ENCODE results near the gene HSPA12A. TPM values are rescaled to one million over a fixed set of nuclear protein-coding genes. Genes with fewer than 3 reads are reported as not detected.

The HSPA12A gene
- polyA plus RNA-seq, 2 donors: 1.7 TPM

GRCh38 chr10:116764979-116765378 lies 22.6 kb upstream of the HSPA12A start:
- Histone ChIP-seq H3K36me3 (ENCODE audit: control insufficient read depth in 2 of 2, insufficient read depth in 2 of 2, low read length in 1 of 2) (no peaks in the 10 kb centered on the region), H3K4me3 (ENCODE audit: low read depth in 1 of 2, low read length in 2 of 2) (no peak overlapping the region), H3K9me3 (ENCODE audit: control insufficient read depth in 2 of 2, insufficient read depth in 1 of 2, low read depth in 1 of 2, low read length in 1 of 2) (no peaks in the 10 kb centered on the region), H3K4me1 (ENCODE audit: control insufficient read depth in 2 of 2, insufficient read depth in 2 of 2, low read length in 1 of 2) (peaks cover 0 to 4% of the 10 kb centered on the region in 2 donors), H3K27me3 (ENCODE audit: control insufficient read depth in 1 of 2, insufficient read depth in 2 of 2, low read length in 2 of 2) (no peaks in the 10 kb centered on the region), H3K27ac (ENCODE audit: low read depth in 2 of 2, low read length in 1 of 2) (no peak overlapping the region)

DNA sequence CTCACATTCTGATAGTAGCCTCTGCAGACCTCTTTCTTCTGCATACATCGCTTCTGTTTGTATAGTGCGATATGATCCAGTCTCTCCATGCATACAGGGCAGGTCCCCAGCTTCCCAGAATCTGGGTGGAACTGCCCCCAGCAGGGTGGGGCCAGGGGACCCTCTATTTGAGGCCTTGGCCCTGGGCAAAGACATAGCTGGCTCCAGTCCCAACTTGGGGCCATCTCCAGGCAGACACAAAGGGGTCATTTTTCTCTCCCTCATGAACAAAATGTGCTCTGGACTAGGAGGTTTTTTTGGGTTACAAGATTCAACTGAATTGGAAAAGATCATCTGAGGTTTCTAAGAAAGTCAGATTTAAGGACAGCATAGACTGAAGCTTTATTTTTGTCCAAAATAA lies 21.1 kb upstream of the HSPA12A start:
- 92 to 97% methylated on average over 2 of the region's 2 CpGs for WGBS, 2 donors
- Histone ChIP-seq H3K27ac (ENCODE audit: low read depth in 2 of 2, low read length in 1 of 2) (no peak overlapping the region), H3K4me3 (ENCODE audit: low read depth in 1 of 2, low read length in 2 of 2) (no peak overlapping the region), H3K36me3 (ENCODE audit: control insufficient read depth in 2 of 2, insufficient read depth in 2 of 2, low read length in 1 of 2) (no peaks in the 10 kb centered on the region), H3K9me3 (ENCODE audit: control insufficient read depth in 2 of 2, insufficient read depth in 1 of 2, low read depth in 1 of 2, low read length in 1 of 2) (no peaks in the 10 kb centered on the region), H3K27me3 (ENCODE audit: control insufficient read depth in 1 of 2, insufficient read depth in 2 of 2, low read length in 2 of 2) (no peaks in the 10 kb centered on the region), H3K4me1 (ENCODE audit: control insufficient read depth in 2 of 2, insufficient read depth in 2 of 2, low read length in 1 of 2) (peaks cover 0 to 4% of the 10 kb centered on the region in 2 donors)

GRCh38 chr10:116761883-116762282 lies 19.5 kb upstream of the HSPA12A start:
- Histone ChIP-seq H3K4me1 (ENCODE audit: control insufficient read depth in 2 of 2, insufficient read depth in 2 of 2, low read length in 1 of 2) (peaks cover 0 to 2% of the 10 kb centered on the region in 2 donors), H3K4me3 (ENCODE audit: low read depth in 1 of 2, low read length in 2 of 2) (no peak overlapping the region), H3K9me3 (ENCODE audit: control insufficient read depth in 2 of 2, insufficient read depth in 1 of 2, low read depth in 1 of 2, low read length in 1 of 2) (no peaks in the 10 kb centered on the region), H3K36me3 (ENCODE audit: control insufficient read depth in 2 of 2, insufficient read depth in 2 of 2, low read length in 1 of 2) (no peaks in the 10 kb centered on the region), H3K27me3 (ENCODE audit: control insufficient read depth in 1 of 2, insufficient read depth in 2 of 2, low read length in 2 of 2) (no peaks in the 10 kb centered on the region), H3K27ac (ENCODE audit: low read depth in 2 of 2, low read length in 1 of 2) (no peak overlapping the region)
- 78 to 79% methylated on average over 5 of the region's 5 CpGs for WGBS, 2 donors

- WGBS, 2 donors: 79 to 80% methylated on average over 8 of the region's 8 CpGs
- H3K4me1 ChIP-seq (ENCODE audit: control insufficient read depth in 2 of 2, insufficient read depth in 2 of 2, low read length in 1 of 2): peaks cover 0 to 4% of the 10 kb centered on the region in 2 donors
Measured at GRCh38 chr10:116760919-116761318, 18.6 kb upstream of the HSPA12A start.

DNA sequence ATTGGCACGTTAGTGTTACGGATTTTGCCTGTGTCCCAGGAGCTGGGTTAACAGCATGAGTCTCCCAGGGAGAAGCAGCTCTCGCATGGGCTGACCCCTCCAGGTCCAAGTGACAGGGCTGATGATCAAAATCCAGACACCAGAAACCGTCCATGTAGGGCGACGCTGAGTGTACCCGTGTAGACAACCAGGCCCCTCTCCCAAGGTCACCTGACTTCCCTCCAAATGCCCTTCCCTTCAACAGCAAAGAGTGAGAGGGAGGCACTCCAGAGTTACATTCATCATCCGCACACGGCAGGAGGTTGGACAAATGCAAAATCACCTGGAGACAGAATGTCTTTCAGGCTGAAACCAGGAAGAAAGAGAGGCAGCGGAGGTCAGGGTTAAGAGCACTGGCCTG lies 14.9 kb upstream of the HSPA12A start:
- H3K36me3 ChIP-seq (ENCODE audit: control insufficient read depth in 2 of 2, insufficient read depth in 2 of 2, low read length in 1 of 2): no peaks in the 10 kb centered on the region
- peaks cover 2 to 5% of the 10 kb centered on the region in 2 donors for H3K4me1 ChIP-seq (ENCODE audit: control insufficient read depth in 2 of 2, insufficient read depth in 2 of 2, low read length in 1 of 2)
- H3K9me3 ChIP-seq (ENCODE audit: control insufficient read depth in 2 of 2, insufficient read depth in 1 of 2, low read depth in 1 of 2, low read length in 1 of 2): no peaks in the 10 kb centered on the region
- no peak overlapping the region for H3K27ac ChIP-seq (ENCODE audit: low read depth in 2 of 2, low read length in 1 of 2)
- no peaks in the 10 kb centered on the region for H3K27me3 ChIP-seq (ENCODE audit: control insufficient read depth in 1 of 2, insufficient read depth in 2 of 2, low read length in 2 of 2)
- 86 to 91% methylated on average over 10 of the region's 10 CpGs for WGBS, 2 donors
- no peak overlapping the region for H3K4me3 ChIP-seq (ENCODE audit: low read depth in 1 of 2, low read length in 2 of 2)

More at GRCh38 chr10:116760919-116761318, 18.6 kb upstream of the HSPA12A start:
- H3K27ac ChIP-seq (ENCODE audit: low read depth in 2 of 2, low read length in 1 of 2): no peak overlapping the region
- H3K4me3 ChIP-seq (ENCODE audit: low read depth in 1 of 2, low read length in 2 of 2): no peak overlapping the region
- no peaks in the 10 kb centered on the region for H3K27me3 ChIP-seq (ENCODE audit: control insufficient read depth in 1 of 2, insufficient read depth in 2 of 2, low read length in 2 of 2)
- no peaks in the 10 kb centered on the region for H3K9me3 ChIP-seq (ENCODE audit: control insufficient read depth in 2 of 2, insufficient read depth in 1 of 2, low read depth in 1 of 2, low read length in 1 of 2)
- H3K36me3 ChIP-seq (ENCODE audit: control insufficient read depth in 2 of 2, insufficient read depth in 2 of 2, low read length in 1 of 2): no peaks in the 10 kb centered on the region

DNA sequence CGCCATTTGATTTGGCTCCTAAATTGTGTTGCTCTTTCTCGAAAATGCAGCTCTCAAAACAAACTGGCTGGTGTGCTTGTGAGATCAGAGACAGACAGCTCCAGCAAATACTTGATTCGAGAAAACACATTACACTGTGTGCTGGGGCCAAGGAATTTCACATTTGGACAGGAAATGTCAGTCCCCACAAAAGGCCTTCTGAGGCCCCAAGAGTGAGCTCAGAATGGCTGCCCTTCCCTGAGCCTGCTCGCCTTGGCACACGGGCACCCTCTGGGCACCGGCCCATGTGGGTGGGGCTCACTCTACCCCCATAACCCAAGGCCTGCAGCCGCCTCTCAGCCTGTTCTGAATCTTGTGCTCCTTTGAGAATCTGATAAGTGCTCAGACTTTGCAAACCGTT lies 13.9 kb upstream of the HSPA12A start:
- H3K36me3 ChIP-seq (ENCODE audit: control insufficient read depth in 2 of 2, insufficient read depth in 2 of 2, low read length in 1 of 2): no peaks in the 10 kb centered on the region
- WGBS, 2 donors: 26 to 44% methylated on average over 8 of the region's 8 CpGs
- peaks cover 2 to 5% of the 10 kb centered on the region in 2 donors for H3K4me1 ChIP-seq (ENCODE audit: control insufficient read depth in 2 of 2, insufficient read depth in 2 of 2, low read length in 1 of 2)
- no peak overlapping the region for H3K4me3 ChIP-seq (ENCODE audit: low read depth in 1 of 2, low read length in 2 of 2)
- H3K27ac ChIP-seq (ENCODE audit: low read depth in 2 of 2, low read length in 1 of 2): peak overlapping the region; percentile 7 to 21
- no peaks in the 10 kb centered on the region for H3K27me3 ChIP-seq (ENCODE audit: control insufficient read depth in 1 of 2, insufficient read depth in 2 of 2, low read length in 2 of 2)
- H3K9me3 ChIP-seq (ENCODE audit: control insufficient read depth in 2 of 2, insufficient read depth in 1 of 2, low read depth in 1 of 2, low read length in 1 of 2): no peaks in the 10 kb centered on the region

DNA sequence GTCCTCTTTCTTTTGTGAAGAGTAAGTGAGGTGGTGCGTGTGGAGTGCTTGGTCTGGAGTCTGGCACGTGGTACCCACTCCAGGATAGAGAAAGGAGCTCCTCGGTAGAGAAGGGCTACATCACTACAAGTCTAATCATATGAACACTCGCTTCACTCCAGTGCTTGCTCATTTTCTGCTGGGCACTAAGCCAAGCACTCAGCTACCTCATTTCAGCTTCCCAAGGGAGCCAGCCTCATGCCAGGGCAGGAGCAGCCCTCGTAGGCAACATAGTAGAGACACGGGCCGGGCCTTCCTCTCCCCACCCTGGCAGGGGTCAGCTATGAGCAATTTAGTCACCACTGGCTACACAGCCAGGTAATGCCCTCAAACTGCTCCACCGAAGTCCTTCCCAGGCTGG lies 11.4 kb upstream of the HSPA12A start:
- Histone ChIP-seq H3K4me3 (ENCODE audit: low read depth in 1 of 2, low read length in 2 of 2) (no peak overlapping the region), H3K27me3 (ENCODE audit: control insufficient read depth in 1 of 2, insufficient read depth in 2 of 2, low read length in 2 of 2) (no peaks in the 10 kb centered on the region), H3K27ac (ENCODE audit: low read depth in 2 of 2, low read length in 1 of 2) (no peak overlapping the region), H3K4me1 (ENCODE audit: control insufficient read depth in 2 of 2, insufficient read depth in 2 of 2, low read length in 1 of 2) (peaks cover 2 to 5% of the 10 kb centered on the region in 2 donors), H3K36me3 (ENCODE audit: control insufficient read depth in 2 of 2, insufficient read depth in 2 of 2, low read length in 1 of 2) (no peaks in the 10 kb centered on the region), H3K9me3 (ENCODE audit: control insufficient read depth in 2 of 2, insufficient read depth in 1 of 2, low read depth in 1 of 2, low read length in 1 of 2) (no peaks in the 10 kb centered on the region)
- 47 to 52% methylated on average over 8 of the region's 8 CpGs for whole genome bisulfite sequencing, 2 donors

DNA sequence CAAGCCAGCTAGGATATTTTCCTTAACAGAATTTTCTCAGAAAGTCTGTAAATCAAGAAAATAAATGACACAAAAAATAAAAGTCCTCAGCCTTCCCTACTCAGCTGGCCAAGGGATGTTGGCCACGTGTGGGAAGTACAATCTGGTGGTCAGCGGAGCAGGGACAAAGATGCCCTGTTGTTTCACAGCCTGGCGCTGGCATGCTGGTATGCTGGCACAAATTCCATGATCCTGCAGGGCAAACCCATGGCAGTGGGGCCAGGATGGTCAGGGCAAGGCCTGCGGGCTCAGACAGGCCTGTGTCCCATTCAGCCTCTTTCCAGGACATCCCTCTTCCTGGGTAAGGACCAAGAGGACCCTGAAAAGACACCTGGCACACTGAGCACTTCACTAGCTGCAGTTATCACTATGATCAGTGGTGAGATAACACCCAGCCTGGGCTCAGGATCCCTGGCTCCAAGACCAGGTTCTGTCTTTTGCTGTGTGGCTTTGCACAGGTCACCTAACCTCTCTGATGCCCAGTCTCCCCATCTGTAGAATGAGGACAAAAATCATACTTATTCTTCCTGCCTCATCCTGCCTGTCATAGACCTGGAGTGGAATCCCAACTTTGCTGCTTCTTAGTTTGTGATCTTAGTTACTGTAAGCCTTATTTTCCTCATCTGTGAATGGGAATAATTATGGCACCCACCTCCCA lies 10.8 kb upstream of the HSPA12A start:
- 77 to 83% methylated on average over 4 of the region's 4 CpGs for WGBS, 2 donors

GRCh38 chr10:116752563-116752962 lies 10.2 kb upstream of the HSPA12A start:
- Histone ChIP-seq H3K36me3 (ENCODE audit: control insufficient read depth in 2 of 2, insufficient read depth in 2 of 2, low read length in 1 of 2) (no peaks in the 10 kb centered on the region), H3K9me3 (ENCODE audit: control insufficient read depth in 2 of 2, insufficient read depth in 1 of 2, low read depth in 1 of 2, low read length in 1 of 2) (no peaks in the 10 kb centered on the region), H3K4me1 (ENCODE audit: control insufficient read depth in 2 of 2, insufficient read depth in 2 of 2, low read length in 1 of 2) (peaks cover 5 to 6% of the 10 kb centered on the region in 2 donors), H3K4me3 (ENCODE audit: low read depth in 1 of 2, low read length in 2 of 2) (no peak overlapping the region), H3K27ac (ENCODE audit: low read depth in 2 of 2, low read length in 1 of 2) (no peak overlapping the region), H3K27me3 (ENCODE audit: control insufficient read depth in 1 of 2, insufficient read depth in 2 of 2, low read length in 2 of 2) (no peaks in the 10 kb centered on the region)
- WGBS, 2 donors: 78 to 80% methylated on average over 1 of the region's 1 CpG

More for the DNA sequence above, 10.8 kb upstream of the HSPA12A start:
- no peak overlapping the region for H3K4me3 ChIP-seq (ENCODE audit: low read depth in 1 of 2, low read length in 2 of 2)
- H3K27me3 ChIP-seq (ENCODE audit: control insufficient read depth in 1 of 2, insufficient read depth in 2 of 2, low read length in 2 of 2): no peaks in the 10 kb centered on the region
- no peaks in the 10 kb centered on the region for H3K9me3 ChIP-seq (ENCODE audit: control insufficient read depth in 2 of 2, insufficient read depth in 1 of 2, low read depth in 1 of 2, low read length in 1 of 2)
- H3K4me1 ChIP-seq (ENCODE audit: control insufficient read depth in 2 of 2, insufficient read depth in 2 of 2, low read length in 1 of 2): peaks cover 5% of the 10 kb centered on the region in 2 donors
- H3K27ac ChIP-seq (ENCODE audit: low read depth in 2 of 2, low read length in 1 of 2): no peak overlapping the region
- no peaks in the 10 kb centered on the region for H3K36me3 ChIP-seq (ENCODE audit: control insufficient read depth in 2 of 2, insufficient read depth in 2 of 2, low read length in 1 of 2)

DNA sequence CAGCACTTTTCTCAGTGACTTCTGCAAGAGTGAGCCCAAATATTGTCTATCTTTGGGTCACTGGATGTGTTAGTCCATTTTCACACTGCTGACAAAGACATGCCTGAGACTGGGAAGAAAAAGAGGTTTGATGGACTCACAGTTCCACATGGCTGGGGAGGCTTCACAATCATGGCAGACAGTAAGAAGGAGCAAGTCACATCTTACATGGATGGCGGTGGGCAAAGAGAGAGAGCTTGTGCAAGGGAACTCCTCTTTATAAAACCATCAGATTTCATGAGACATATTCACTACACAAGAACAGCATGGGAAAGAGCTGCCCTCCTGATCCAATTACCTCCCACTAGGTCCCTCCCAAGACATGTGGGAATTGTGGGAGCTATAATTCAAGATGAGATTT lies 6.1 kb upstream of the HSPA12A start:
- Histone ChIP-seq H3K4me3 (ENCODE audit: low read depth in 1 of 2, low read length in 2 of 2) (no peak overlapping the region), H3K9me3 (ENCODE audit: control insufficient read depth in 2 of 2, insufficient read depth in 1 of 2, low read depth in 1 of 2, low read length in 1 of 2) (no peaks in the 10 kb centered on the region), H3K4me1 (ENCODE audit: control insufficient read depth in 2 of 2, insufficient read depth in 2 of 2, low read length in 1 of 2) (peaks cover 2 to 4% of the 10 kb centered on the region in 2 donors), H3K27ac (ENCODE audit: low read depth in 2 of 2, low read length in 1 of 2) (no peak overlapping the region), H3K27me3 (ENCODE audit: control insufficient read depth in 1 of 2, insufficient read depth in 2 of 2, low read length in 2 of 2) (no peaks in the 10 kb centered on the region), H3K36me3 (ENCODE audit: control insufficient read depth in 2 of 2, insufficient read depth in 2 of 2, low read length in 1 of 2) (no peaks in the 10 kb centered on the region)
- WGBS, 2 donors: 100% methylated on average over 1 of the region's 1 CpG

All from esophagus (tissue), 2 donors.